Cardiac muscle cell (in vitro differentiated cells and primary cell): ENCODE results near the gene OSBPL9. TPM values are rescaled to one million over a fixed set of nuclear protein-coding genes. Genes with fewer than 3 reads are reported as not detected.

Experiments
- DNase-seq, 2 donors: peaks; one replicate each; pipeline versions ENCODE4 v3.0.0 to v3.0.0-alpha.2; 2010 to 2017; ENCODE audit warnings: low read depth in 1 of 2, low spot score in 1 of 2
- H3K27ac ChIP-seq: fragments of 200-600 bp; sonication (generic); 2 replicates; pipeline ENCODE4 v1.5.1; 2016
- H3K27me3 ChIP-seq: fragments of 200-600 bp; sonication (generic); 2 replicates; pipeline ENCODE4 v1.6.0; 2016; ENCODE audit warnings: control low read depth
- H3K36me3 ChIP-seq: fragments of 200-600 bp; sonication (generic); 2 replicates; pipeline ENCODE4 v1.5.1; 2016; ENCODE audit warnings: control low read depth
- H3K4me1 ChIP-seq: fragments of 200-600 bp; sonication (generic); 2 replicates; pipeline ENCODE4 v1.8.1; 2017; ENCODE audit warnings: low read depth, mild to moderate bottlenecking, mixed run types
- H3K4me3 ChIP-seq: fragments of 200-600 bp; sonication (generic); 2 replicates; pipeline ENCODE4 v1.5.1; 2016; ENCODE audit warnings: mild to moderate bottlenecking
- H3K9me3 ChIP-seq: fragments of 200-600 bp; sonication (generic); 2 replicates; pipeline ENCODE4 v1.5.1; 2017; ENCODE audit warnings: low read depth, mild to moderate bottlenecking, control low read depth
- polyA plus RNA-seq: library from polyadenylated mRNA; unstranded; fragments of >200 nt; fragmentation: Nextera tagmentation; extraction: Ambion mirVana; gene quantifications from 2 replicates; pipeline ENCODE4 v1.2.1, GENCODE V29; 2016
- total RNA-seq: library from RNA; depleted of rRNA; stranded (reverse); fragments of >200 nt; gene quantifications from 2 replicates; pipeline ENCODE4 v1.2.3, GENCODE V29; 2016
- TF ChIP-seq, protein P1 (sequence below): IDR thresholded peaks from 2 replicates; pipeline ENCODE4 v1.5.1; 2012; ENCODE audit warnings: low read depth, mild to moderate bottlenecking, low read length

OSBPL9 gene
- total and polyA plus RNA-seq, 2 experiments from 2014 or later: 103 to 104 TPM

DNA sequence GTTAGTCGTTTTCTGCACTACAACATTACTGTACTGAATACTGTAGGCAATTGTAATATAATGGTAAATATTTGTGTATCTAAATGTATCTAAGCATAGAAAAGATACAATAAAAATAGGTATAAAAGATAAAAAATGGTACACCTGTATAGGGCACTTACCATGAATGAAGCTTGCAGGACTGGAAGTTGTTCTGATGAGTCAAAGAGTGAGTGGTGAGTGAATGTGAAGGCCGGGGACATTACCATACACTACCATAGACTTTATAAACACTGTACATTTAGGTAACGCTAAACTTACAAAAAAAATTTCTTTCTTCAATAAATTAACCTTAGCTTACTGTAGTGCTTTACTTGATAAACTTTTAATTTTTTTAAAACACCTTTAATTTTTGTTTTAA, 13.5 kb downstream of the OSBPL9 start:
- Histone ChIP-seq H3K4me1 (no peaks in the 10 kb centered on the region), H3K36me3 (no peaks in the 10 kb centered on the region), H3K9me3 (no peaks in the 10 kb centered on the region), H3K27me3 (no peaks in the 10 kb centered on the region), H3K4me3 (no peak overlapping the region), H3K27ac (no peak overlapping the region)
- DNase-seq: no peak
- TF ChIP-seq, protein P1, sequence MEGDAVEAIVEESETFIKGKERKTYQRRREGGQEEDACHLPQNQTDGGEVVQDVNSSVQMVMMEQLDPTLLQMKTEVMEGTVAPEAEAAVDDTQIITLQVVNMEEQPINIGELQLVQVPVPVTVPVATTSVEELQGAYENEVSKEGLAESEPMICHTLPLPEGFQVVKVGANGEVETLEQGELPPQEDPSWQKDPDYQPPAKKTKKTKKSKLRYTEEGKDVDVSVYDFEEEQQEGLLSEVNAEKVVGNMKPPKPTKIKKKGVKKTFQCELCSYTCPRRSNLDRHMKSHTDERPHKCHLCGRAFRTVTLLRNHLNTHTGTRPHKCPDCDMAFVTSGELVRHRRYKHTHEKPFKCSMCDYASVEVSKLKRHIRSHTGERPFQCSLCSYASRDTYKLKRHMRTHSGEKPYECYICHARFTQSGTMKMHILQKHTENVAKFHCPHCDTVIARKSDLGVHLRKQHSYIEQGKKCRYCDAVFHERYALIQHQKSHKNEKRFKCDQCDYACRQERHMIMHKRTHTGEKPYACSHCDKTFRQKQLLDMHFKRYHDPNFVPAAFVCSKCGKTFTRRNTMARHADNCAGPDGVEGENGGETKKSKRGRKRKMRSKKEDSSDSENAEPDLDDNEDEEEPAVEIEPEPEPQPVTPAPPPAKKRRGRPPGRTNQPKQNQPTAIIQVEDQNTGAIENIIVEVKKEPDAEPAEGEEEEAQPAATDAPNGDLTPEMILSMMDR: no peak

DNA sequence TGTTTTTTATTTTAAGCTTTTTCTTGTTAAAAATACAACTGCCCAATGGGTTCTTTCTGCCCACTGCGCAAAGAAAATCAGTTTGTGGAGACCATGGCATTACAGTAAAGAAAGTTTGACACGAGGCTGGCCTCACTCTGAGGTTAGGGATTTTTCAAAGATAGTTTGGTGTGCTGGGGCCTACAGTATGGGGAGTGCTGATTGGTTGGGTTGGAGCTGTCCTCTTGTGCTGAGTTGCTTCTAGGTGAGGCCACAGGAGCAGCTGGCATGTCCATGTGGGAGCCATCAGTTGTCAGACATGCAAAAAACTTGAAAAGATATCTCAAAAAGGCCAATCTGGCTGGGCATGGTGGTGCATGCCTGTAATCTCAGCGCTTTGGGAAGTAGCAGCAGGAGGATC, 14.0 kb downstream of the OSBPL9 start:
- no peak overlapping the region for H3K27ac ChIP-seq
- no peak overlapping the region for H3K4me3 ChIP-seq
- DNase-seq: no peak
- H3K4me1 ChIP-seq: no peaks in the 10 kb centered on the region
- no peaks in the 10 kb centered on the region for H3K36me3 ChIP-seq
- H3K9me3 ChIP-seq: no peaks in the 10 kb centered on the region
- TF ChIP-seq, protein P1: no peak
- H3K27me3 ChIP-seq: no peaks in the 10 kb centered on the region

DNA sequence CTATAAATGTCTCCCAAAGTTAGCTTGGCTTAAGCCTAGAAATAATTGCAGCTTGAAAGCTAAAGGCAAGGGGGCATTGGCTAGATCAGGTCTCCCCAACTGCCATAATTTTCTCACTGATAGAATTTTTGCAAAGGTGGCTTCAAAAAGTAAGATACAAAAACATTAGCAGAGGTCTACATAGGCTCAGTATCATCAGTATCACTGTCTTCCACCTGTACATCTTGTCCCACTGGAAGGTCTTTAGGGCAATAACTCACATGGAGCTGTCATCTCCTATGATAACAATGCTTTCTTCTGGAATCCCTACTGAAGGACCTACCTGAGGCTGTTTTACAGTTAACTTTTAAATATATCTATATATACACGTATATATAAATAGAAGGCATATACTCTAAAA, 14.9 kb downstream of the OSBPL9 start:
- DNase-seq: no peak
- Histone ChIP-seq H3K9me3 (no peaks in the 10 kb centered on the region), H3K4me1 (no peaks in the 10 kb centered on the region), H3K4me3 (no peak overlapping the region), H3K36me3 (no peaks in the 10 kb centered on the region), H3K27ac (no peak overlapping the region), H3K27me3 (no peaks in the 10 kb centered on the region)
- TF ChIP-seq, protein P1: no peak

DNA sequence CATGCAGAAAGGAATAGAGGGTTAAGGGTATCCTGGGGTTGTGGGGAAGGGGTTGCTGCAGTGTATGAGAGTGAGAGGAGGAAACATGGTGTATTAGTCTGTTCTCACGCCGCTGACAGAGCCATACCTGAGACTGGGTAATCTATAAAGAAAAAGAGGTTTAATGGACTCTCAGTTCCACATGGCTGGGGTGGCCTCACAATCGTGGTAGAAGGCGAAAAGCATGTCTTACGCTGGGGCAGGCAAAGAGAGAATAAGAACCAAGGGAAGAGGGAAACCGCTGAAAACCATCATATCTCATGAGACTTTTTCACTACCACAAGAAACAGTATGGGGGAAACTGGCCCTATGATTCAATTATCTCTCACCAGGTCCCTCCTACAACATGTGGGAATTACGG, 17.7 kb downstream of the OSBPL9 start:
- Histone ChIP-seq H3K9me3 (no peaks in the 10 kb centered on the region), H3K27me3 (no peaks in the 10 kb centered on the region)
- TF ChIP-seq, protein P1: no peak

DNA sequence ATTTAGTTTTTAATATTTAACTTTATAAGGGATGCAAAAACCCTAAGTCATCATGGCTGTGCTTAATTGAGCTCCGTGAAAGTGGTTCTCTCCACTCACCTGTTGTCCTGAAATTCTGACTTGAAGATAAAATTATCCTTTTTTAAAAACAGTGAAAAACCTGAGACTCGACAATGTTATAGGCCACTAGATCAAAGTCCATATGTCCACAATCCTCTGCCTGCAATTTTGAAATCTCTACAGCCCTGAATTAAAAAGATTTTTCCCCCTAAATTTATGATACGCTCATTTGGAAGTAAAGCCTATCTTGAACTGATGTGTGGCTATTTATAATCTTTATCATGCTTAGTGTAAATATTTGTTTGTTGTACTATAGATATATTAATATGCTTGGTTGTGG, 18.7 kb downstream of the OSBPL9 start:
- no peak for DNase-seq
- Histone ChIP-seq H3K4me3 (no peak overlapping the region), H3K27ac (no peak overlapping the region), H3K4me1 (no peaks in the 10 kb centered on the region), H3K9me3 (no peaks in the 10 kb centered on the region), H3K27me3 (no peaks in the 10 kb centered on the region), H3K36me3 (no peaks in the 10 kb centered on the region)
- TF ChIP-seq, protein P1: no peak

More for the DNA sequence above, 17.7 kb downstream of the OSBPL9 start:
- no peak for DNase-seq
- Histone ChIP-seq H3K36me3 (no peaks in the 10 kb centered on the region), H3K4me3 (no peak overlapping the region), H3K4me1 (no peaks in the 10 kb centered on the region), H3K27ac (no peak overlapping the region)

DNA sequence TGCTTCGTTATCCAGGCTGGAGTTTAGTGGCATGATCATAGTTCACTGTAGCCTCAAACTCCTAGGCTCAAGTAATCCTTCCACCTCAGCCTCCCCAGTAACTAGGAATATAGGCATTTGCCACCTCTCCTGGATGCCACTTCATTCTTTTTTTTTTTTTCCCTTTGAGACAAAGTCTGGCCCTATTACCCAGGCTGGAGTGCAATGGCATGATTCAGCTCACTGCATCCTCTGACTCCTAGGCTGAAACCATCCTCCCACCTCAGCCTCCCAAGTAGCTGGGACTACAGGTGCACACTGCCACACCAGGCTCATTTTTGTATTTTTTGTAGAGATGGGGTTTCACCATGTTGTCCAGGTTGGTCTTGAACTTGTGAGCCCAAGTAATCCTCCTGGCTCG, 19.3 kb downstream of the OSBPL9 start:
- TF ChIP-seq, protein P1: no peak
- Histone ChIP-seq H3K36me3 (no peaks in the 10 kb centered on the region), H3K27me3 (no peaks in the 10 kb centered on the region), H3K4me1 (no peaks in the 10 kb centered on the region), H3K4me3 (no peak overlapping the region), H3K27ac (no peak overlapping the region), H3K9me3 (no peaks in the 10 kb centered on the region)
- no peak for DNase-seq
